Measurements from ENCODE around the gene EIF4G3.

- TF ChIP-seq EZH2 (IDR thresholded peaks at IDR 0.05) (no peak), POLR2AphosphoS5 (IDR thresholded peaks at IDR 0.05; ENCODE audit: borderline replicate concordance, low read depth, low read length) (no peak)
Measured at GRCh38 chr1:20830378-20830777, 346.3 kb downstream of the EIF4G3 start.

Data from SK-N-MC (cell line).